Gastroesophageal sphincter (tissue), 4 donors: Measurements from ENCODE around the gene KLK11. TPM values are rescaled to one million over a fixed set of nuclear protein-coding genes. Genes with fewer than 3 reads are reported as not detected.

ENCODE experiments used
- total RNA-seq, 4 donors: library from RNA; depleted of rRNA; stranded (reverse); fragments of >200 nt; gene quantifications; one replicate each; pipeline ENCODE4 v1.1.0, GENCODE V29; 2016

Gene KLK11
- total RNA-seq, 4 donors from 2014 or later: 0.78 to 12.3 TPM; not detected in 2

Other genes with a start within 250 kb of the KLK11 start
- gene ACP4, start 236.2 kb downstream of the KLK11 start, total RNA-seq: not detected
- not detected for gene KLK1, start 202.8 kb downstream of the KLK11 start, total RNA-seq
- not detected for gene KLK15, start 193.0 kb downstream of the KLK11 start, total RNA-seq
- not detected for gene KLK3, start 171.7 kb downstream of the KLK11 start, total RNA-seq
- not detected for gene KLK2, start 153.2 kb downstream of the KLK11 start, total RNA-seq
- not detected for gene KLK4, start 115.2 kb downstream of the KLK11 start, total RNA-seq
- 1 to 10 TPM in 1 of 4 donors, not detected in 3; 1.2 TPM for gene KLK5, start 73.6 kb downstream of the KLK11 start, total RNA-seq
- 1 to 10 TPM in 2 of 4 donors, not detected in 2; 1.1 to 7.8 TPM for gene KLK6, start 57.0 kb downstream of the KLK11 start, total RNA-seq
- gene KLK7, start 42.7 kb downstream of the KLK11 start, total RNA-seq: 10 to 100 TPM in 1 of 4 donors, under 1 TPM in 1, not detected in 2; 0.31 to 16.7 TPM
- 1 to 10 TPM in 2 of 4 donors, not detected in 2; 2.3 to 4.6 TPM for gene KLK8, start 25.0 kb downstream of the KLK11 start, total RNA-seq
- gene KLK10, start 6.9 kb downstream of the KLK11 start, total RNA-seq: 1 to 10 TPM in 3 of 4 donors, not detected in 1; 1.7 to 6.7 (median 4.1) TPM
- 1 to 10 TPM in 1 of 4 donors, under 1 TPM in 2, not detected in 1; 0.40 to 1.2 (median 0.54) TPM for gene KLK12, start 8.4 kb upstream of the KLK11 start, total RNA-seq
- 1 to 10 TPM in 3 of 4 donors, not detected in 1; 1.3 to 6.1 (median 5.1) TPM for gene KLK13, start 38.5 kb upstream of the KLK11 start, total RNA-seq
- gene KLK14, start 56.3 kb upstream of the KLK11 start, total RNA-seq: not detected
- gene CTU1, start 81.8 kb upstream of the KLK11 start, total RNA-seq: 10 to 100 TPM in 3 of 4 donors, 1 to 10 TPM in 1; 9.8 to 12.8 (median 11.4) TPM
- 1 to 10 TPM in 3 of 4 donors, under 1 TPM in 1; 0.62 to 9.2 (median 4.0) TPM for gene SIGLEC9, start 98.3 kb upstream of the KLK11 start, total RNA-seq
- gene SIGLEC7, start 115.7 kb upstream of the KLK11 start, total RNA-seq: 1 to 10 TPM in 2 of 4 donors, under 1 TPM in 1, not detected in 1; 0.46 to 4.4 (median 2.8) TPM
- gene CD33, start 198.5 kb upstream of the KLK11 start, total RNA-seq: 1 to 10 TPM; 1.8 to 7.0 (median 2.8) TPM
- gene SIGLECL1, start 224.5 kb upstream of the KLK11 start, total RNA-seq: not detected